NCI-H510A treated with DMSO at 0.1 percent for 48 hours (cell line): ENCODE results near the gene ATM.
"Not testable (repeated sequence)": the region's sequence is repeated elsewhere in the genome, so short reads cannot be mapped to it uniquely, and the experiment has no call there.

Experiments used
- DNase-seq: peaks from one replicate; lab custom pipeline; 2025; lab: John Stamatoyannopoulos, UW

ATM gene

DNA sequence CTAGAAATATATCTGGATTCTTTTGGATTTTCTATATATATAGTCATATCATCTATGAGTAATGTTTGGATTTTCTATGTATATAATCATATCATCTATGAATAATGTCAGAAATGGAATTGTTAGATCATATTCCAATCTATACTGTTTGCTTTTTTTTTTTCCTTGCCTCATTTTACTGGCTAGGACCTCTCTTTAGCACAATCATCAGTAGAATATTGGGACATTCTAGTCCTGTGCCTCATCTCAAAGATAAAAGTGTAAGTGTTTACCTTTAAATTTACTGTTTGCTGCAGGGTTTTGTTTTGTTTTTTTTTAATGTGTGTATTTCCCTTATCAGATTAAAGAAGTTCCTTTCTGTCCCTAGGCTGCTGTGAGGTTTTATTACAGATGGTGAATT, 147.4 kb downstream of the ATM start:
- no peak for DNase-seq

GRCh38 chr11:108370990-108371389, 148.1 kb downstream of the ATM start:
- no peak for DNase-seq

GRCh38 chr11:108373505-108373904, 150.6 kb downstream of the ATM start:
- not testable (repeated sequence) for DNase-seq

- no peak for DNase-seq
Observed at GRCh38 chr11:108388576-108388975, 165.7 kb downstream of the ATM start.

- no peak for DNase-seq
Observed at GRCh38 chr11:108392353-108392752, 169.5 kb downstream of the ATM start.

GRCh38 chr11:108393046-108393445, 170.2 kb downstream of the ATM start:
- DNase-seq: no peak

- no peak for DNase-seq
Observed at GRCh38 chr11:108394744-108395284, 171.9 kb downstream of the ATM start.

DNA sequence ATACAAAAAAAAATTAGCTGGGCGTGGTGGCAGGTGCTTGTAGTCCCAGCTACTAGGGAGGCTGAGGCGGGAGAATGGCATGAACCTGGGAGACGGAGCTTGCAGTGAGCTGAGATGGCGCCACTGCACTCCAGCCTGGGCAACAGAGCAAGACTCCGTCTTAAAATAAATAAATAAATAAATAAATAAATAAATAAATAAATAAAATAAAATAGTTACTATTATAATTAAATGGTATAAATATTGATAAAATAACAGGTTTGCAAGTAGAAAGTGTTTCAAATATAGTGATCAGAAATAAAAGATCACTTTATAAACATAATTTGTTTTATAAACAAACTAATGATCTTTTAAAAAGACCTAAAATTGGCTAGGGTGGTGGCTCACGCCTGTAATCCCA, 173.8 kb downstream of the ATM start:
- DNase-seq: not testable (repeated sequence)

DNA sequence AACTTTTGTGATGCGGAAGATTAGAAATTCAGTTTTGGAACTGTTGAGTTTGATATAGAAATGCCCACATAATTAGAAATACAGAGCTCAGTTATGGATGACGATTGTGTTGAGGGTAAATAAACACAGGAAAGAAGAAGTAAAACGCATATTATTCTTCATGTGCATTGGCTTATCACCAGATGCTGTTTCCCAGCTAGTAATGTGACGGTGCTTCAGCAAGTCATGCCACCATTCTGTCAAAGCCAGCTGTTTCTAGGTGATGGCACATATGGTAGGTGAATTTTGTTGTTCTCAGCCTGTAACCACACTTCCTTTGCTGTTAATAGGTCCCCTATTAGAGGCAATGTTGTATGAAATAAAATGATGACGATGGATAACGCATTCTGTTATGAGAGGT, 175.6 kb downstream of the ATM start:
- DNase-seq: no peak

DNA sequence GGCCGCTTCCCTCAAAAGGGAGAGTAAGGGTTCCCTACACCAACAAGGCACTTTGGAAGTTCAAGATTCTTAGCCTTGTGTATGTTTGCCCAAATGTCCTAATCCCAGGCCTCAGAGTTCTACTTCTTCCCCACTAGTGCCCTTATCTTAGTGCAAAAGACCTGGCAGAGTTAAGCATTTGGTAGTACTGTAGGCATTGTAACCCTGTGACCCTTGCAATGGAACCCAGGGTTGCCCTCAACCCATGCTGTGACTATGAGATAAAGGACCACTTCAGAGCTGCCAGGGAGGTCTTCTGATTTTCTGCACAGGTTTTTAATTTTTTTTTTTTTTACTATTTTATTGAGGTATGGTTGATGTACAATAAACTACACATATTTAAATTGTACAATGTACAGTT, 179.4 kb downstream of the ATM start:
- DNase-seq: no peak

GRCh38 chr11:108403052-108403451, 180.2 kb downstream of the ATM start:
- no peak for DNase-seq

GRCh38 chr11:108405706-108406105, 182.8 kb downstream of the ATM start:
- DNase-seq: no peak

DNA sequence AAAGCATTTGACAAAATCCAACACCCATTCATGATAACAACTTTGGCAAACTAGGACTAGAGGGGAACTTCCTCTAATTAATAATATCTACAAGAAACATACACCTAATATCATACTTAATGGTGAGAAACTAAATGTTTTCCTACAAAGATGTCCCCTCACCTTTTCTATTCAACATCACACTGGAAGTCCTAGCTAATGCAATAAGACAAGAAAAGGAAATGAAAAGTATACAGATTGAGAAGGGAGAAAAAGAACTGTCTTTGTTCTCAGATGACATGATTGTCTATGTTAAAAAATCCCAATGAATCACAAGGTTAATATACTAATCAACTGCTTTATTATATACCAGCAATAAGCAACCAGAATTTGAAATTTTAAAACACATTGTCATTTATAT, 192.1 kb downstream of the ATM start:
- no peak for DNase-seq

DNA sequence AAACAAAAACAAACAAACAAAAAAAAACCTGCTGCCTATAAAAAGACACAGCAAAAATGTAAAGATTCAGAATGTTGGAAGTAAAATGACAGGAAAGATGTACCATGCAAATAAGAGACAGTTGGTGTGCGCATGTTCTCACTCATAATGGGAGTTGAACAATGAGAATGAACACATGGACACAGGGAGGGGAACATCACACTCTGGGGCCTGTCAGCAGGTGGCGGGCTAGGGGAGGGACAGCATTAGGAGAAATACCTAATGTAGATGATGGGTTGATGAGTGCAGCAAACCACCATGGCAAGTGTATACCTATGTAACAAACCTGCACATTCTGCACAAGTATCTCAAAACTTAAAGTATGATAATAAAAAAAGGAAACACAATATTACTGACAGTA, 194.7 kb downstream of the ATM start:
- not testable (repeated sequence) for DNase-seq
